ENCODE data around the gene SCAF1. TPM values are rescaled to one million over a fixed set of nuclear protein-coding genes. Genes with fewer than 3 reads are reported as not detected.

The SCAF1 gene
- polyA plus RNA-seq, 1 donor from 2014 or later = 11.9 TPM

- no peak overlapping the region for H2AFZ ChIP-seq (ENCODE audit: low read depth, low read length)
- no peaks in the 10 kb centered on the region for H3F3A ChIP-seq (ENCODE audit: insufficient read depth, low read length, poor library complexity, severe bottlenecking)
- no peak overlapping the region for H3K4me3 ChIP-seq (ENCODE audit: low read length)
- peaks cover 4% of the 10 kb centered on the region for H3K36me3 ChIP-seq (ENCODE audit: insufficient read depth, low read length)
- TF ChIP-seq SMC3 (conservative IDR thresholded peaks at IDR 0.05; ENCODE audit: poor library complexity) = no peak
- TF ChIP-seq EZH2 (IDR thresholded peaks at IDR 0.05; ENCODE audit: borderline replicate concordance, insufficient read depth, low read length, poor library complexity, severe bottlenecking) = no peak
- no peak for TF ChIP-seq REST (IDR thresholded peaks at IDR 0.05; ENCODE audit: borderline replicate concordance)
- no peak for TF ChIP-seq EP300 (conservative IDR thresholded peaks at IDR 0.05; ENCODE audit: poor library complexity, severe bottlenecking)
- TF ChIP-seq POLR2AphosphoS5 (IDR thresholded peaks at IDR 0.05) = no peak
- no peak for TF ChIP-seq MXI1 (conservative IDR thresholded peaks at IDR 0.05; ENCODE audit: poor library complexity, severe bottlenecking)
- no peak for TF ChIP-seq TAF1 (IDR thresholded peaks at IDR 0.05; ENCODE audit: low read depth)
- no peaks in the 10 kb centered on the region for H3K27me3 ChIP-seq (ENCODE audit: insufficient read depth, low read depth, low read length)
- H3K9ac ChIP-seq (ENCODE audit: low read length) = no peak overlapping the region
- H3K4me2 ChIP-seq (ENCODE audit: low read length) = no peak overlapping the region
- no peak overlapping the region for H3K27ac ChIP-seq (ENCODE audit: low read length)
- H3K9me3 ChIP-seq (ENCODE audit: low read length) = no peaks in the 10 kb centered on the region
- H4K20me1 ChIP-seq (ENCODE audit: insufficient read depth) = no peaks in the 10 kb centered on the region
- H3K79me2 ChIP-seq (replicated peaks; ENCODE audit: insufficient read depth, low read length) = peaks cover 9% of the 10 kb centered on the region
- no peaks in the 10 kb centered on the region for H3K9me2 ChIP-seq (ENCODE audit: insufficient read depth, low read length)
These were observed 27.7 kb upstream of the SCAF1 start for GRCh38 chr19:49614096-49614833.

- TF ChIP-seq EZH2 (IDR thresholded peaks at IDR 0.05; ENCODE audit: borderline replicate concordance, insufficient read depth, low read length, poor library complexity, severe bottlenecking) (no peak), REST (IDR thresholded peaks at IDR 0.05; ENCODE audit: borderline replicate concordance) (no peak), CTCF (IDR thresholded peaks at IDR 0.05; ENCODE audit: poor library complexity, severe bottlenecking) (no peak), TAF1 (IDR thresholded peaks at IDR 0.05; ENCODE audit: low read depth) (no peak), POLR2AphosphoS5 (IDR thresholded peaks at IDR 0.05) (no peak), EP300 (conservative IDR thresholded peaks at IDR 0.05; ENCODE audit: poor library complexity, severe bottlenecking) (no peak), SMC3 (conservative IDR thresholded peaks at IDR 0.05; ENCODE audit: poor library complexity) (no peak), MXI1 (conservative IDR thresholded peaks at IDR 0.05; ENCODE audit: poor library complexity, severe bottlenecking) (no peak), RAD21 (conservative IDR thresholded peaks at IDR 0.05) (no peak)
- Histone ChIP-seq H3F3A (ENCODE audit: insufficient read depth, low read length, poor library complexity, severe bottlenecking) (no peaks in the 10 kb centered on the region), H2AFZ (ENCODE audit: low read depth, low read length) (no peak overlapping the region), H3K79me2 (replicated peaks; ENCODE audit: insufficient read depth, low read length) (peaks cover 9% of the 10 kb centered on the region), H3K36me3 (ENCODE audit: insufficient read depth, low read length) (peaks cover 4% of the 10 kb centered on the region), H3K27me3 (ENCODE audit: insufficient read depth, low read depth, low read length) (no peaks in the 10 kb centered on the region), H3K9ac (ENCODE audit: low read length) (no peak overlapping the region), H4K20me1 (ENCODE audit: insufficient read depth) (no peaks in the 10 kb centered on the region), H3K27ac (ENCODE audit: low read length) (no peak overlapping the region), H3K9me2 (ENCODE audit: insufficient read depth, low read length) (no peaks in the 10 kb centered on the region), H3K4me2 (ENCODE audit: low read length) (no peak overlapping the region), H3K4me3 (ENCODE audit: low read length) (no peak overlapping the region), H3K9me3 (ENCODE audit: low read length) (no peaks in the 10 kb centered on the region)
These were observed 26.1 kb upstream of the SCAF1 start for GRCh38 chr19:49615861-49616260.
